HG03045 (cell line): ENCODE results near the gene POGZ.
"Not testable (repeated sequence)": the region's sequence is repeated elsewhere in the genome, so short reads cannot be mapped to it uniquely, and the experiment has no call there.

Source experiments
- ATAC-seq: cut with Tn5 transposase; IDR thresholded peaks from one replicate; pipeline ENCODE4 v1.9.1; 2021; ENCODE audit warnings: mild to moderate bottlenecking, moderate library complexity; ENCODE audit not compliant: unreplicated experiment

The POGZ gene

DNA sequence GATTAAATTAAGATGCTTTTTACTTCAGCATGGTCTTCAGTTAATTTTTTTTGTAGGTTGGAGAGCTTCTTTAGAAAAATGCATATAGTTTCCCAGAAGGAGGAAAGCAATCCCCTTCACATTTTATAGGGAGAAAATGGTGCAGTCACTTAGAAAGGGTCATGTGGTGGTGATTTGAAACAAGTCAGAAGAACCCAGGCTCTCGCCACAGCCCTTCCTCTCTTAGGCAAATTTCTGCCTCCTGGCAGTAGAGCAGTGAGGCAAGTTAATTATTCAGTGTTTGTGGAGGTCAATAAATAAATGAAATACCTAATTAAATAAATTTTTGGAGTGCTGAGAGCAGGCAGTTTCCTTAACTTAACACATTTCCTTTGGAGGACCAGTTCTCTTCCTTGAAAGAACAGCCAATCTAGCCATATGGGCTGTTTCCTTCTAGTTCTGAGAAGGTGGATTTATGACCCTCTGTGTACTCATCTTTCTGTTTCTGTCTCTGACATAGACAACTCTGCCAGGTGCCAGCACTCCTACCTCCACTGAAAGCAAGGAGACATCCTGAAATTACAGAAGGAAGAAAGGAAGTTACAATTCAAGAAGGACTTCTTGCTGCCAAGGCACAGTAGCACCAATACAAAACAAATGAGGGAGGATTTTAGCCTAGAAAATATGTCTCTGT is 19.0 kb upstream of the POGZ start:
- ATAC-seq: no peak

DNA sequence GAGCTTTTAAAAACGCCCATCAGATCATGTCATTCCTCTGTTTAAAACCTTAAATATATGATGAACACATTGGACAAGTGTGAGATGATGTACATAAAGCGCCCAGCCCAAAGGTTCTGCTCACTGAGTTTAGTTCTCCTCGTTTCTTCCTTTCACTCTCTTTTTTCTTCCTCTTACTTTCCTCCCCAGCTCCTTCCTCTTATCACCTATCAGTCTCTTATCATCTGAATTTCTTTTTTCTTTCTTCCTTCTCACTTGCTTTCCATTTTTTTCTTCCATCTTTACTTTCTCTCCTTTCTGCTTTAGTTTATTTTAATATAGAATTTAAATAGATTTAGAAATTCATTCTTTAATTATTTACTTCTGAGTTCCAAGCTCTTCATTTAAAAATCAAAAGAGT is 17.8 kb upstream of the POGZ start:
- no peak for ATAC-seq

DNA sequence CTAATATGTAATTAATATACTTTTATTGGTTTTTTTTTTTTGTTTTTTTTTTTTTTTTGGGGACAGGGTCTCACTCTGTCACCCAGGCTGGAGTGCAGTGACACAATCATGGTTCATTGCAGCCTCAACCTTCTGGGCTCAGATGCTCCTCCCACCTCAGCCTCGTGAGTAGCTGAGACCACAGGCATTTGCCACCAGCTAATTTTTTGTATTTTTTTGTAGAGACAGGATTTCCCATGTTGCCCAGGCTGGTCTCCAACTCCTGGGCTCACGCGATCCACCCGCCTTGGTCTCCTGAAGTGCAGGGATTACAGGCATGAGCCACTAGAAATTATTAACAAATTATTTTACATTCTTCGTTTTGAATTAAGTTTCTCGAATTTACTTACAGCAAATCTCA is 16.8 kb upstream of the POGZ start:
- ATAC-seq: no peak

DNA sequence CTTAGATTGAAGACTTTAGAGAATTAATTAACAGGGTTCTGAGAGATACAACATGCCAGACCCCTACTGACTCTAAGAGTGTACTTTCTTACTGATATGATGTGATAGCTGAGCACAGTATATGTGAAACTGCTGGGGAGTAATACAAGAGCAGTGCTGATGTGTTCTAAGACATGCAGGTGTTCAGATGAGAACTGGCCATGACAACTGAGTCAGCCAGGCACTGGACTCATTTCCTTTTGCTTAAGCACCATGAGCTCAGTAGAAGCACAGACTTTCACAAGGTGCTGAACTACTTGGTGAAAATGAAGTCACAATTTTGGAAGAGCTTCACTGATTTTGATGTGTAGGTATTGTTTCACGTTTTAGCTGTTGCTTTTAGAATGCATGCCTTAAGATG is 15.9 kb upstream of the POGZ start:
- peak; percentile 56 for ATAC-seq

DNA sequence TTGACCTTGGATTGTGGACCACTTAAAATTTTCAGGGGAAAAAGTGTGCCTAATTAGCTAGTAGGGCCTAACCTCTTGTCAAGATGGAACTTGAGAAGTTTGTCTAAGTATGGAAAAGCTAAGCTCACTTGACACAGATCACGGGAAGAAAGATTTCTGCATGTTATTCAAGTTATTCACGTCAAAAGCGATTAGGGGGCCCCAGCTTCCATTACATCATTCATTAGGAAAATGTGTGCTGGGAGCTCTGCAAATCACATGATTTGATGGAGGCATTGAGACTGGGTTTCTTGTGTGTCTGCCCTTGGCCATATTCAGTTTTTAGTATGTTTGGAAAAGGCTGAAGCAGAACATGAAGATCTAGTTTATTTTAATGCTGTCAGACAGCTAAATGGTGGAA is 15.5 kb upstream of the POGZ start:
- ATAC-seq: no peak

DNA sequence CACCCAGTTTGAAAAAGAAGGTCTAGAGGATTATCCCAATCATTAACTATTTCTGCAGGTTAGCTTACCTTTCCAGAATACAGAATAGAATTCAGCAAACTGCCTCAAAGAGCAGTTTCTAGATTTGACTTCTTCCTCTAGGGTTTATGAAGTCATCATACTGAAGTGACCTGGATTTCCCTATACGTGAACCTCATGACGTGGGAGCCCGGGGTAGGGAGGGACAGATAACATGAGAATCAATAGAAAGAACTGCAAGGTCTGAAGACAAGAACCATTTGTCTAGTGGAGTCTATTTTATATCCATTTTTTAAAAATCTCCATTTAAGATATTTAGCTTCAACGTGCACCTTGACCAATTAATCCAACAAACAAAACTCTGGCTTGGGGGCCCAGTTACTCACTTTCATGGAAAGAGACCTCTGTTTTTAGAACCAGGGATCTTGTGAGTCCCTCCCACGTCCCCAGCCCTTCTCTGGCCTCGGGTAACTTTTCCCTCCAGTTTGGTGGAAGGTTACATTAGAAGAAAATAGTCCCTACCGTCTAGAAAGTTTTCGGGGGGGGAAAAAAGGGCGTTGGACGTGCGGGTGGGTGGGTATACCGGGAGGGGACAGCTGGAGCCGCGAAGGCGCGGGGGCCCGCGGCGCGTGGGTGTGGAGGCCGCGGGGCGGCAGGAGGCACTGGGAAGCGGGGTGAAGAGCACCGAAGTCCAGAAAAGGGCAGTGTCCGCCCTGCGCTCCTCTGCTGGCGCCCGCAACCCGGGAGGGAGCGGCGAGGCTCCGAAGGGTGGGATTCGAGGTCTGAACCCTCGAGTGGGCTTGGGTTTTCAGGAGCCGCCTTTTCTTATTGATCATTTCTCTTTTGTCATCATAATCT is 13.8 kb upstream of the POGZ start:
- ATAC-seq: no peak

DNA sequence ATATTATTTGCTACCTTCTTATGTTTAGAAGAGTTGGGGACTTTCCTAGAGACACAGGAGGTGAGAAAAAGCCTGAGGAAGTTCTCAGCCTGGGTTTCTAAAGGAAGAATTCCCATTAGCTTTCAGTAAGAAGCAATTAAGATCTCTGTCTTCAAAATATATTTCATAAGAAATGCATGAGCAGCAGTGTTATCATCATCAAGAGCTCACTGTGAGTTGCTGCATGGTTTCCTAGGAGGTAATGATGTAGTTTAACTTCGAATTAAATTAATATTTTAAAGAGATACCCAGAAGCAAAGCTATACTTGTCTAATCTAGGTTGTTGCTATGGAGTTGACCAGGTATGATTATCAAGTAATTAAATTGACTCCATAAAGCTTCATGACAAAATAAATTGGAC is 5.7 kb upstream of the POGZ start:
- no peak for ATAC-seq

DNA sequence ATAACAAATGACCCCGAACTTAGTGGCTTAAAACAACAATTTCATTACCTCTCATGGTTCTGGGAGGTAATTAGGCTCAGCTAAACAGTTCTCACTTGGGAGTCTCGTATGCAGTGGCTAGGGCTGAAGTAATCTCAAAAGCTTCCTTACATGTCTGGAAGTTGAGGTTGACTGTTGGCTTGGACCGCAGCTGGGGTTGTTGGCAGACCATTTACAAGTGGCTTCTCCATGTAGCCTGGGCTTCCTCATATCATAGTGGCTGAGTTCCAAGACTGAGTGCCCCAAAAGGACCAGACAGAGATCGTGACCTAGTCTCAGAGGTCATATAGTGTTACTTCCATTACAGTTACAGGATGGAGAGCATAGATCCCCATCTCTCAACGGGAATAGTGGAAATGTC is 2.4 kb upstream of the POGZ start:
- ATAC-seq: no peak

DNA sequence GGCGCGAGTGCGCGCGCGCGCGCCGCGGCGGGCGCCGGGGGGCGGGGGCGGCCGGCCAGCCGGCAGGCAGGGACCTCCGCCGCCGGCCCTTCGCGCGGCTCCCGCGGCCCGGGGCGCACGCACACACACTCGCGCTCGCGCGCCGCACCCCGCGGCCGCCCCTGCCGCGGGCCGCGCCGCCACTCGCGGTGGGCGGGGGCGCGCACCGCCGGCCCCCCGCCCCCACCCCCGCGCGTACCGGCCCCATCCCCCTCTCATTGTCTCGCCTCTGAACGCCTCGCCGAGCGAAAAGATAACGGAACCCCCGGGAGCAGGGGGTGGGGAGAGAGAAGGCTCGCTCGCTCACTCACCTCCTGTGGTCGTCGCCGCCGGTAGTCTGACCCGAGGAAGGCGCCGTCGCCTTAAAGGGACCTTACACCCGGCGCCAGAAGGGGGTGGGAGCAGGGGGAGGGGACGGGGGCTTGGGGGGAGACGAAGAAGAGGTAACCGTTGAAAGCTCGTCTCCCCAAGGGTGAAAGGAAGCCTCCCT is 428 bp downstream of the POGZ start:
- peak; percentile 33 for ATAC-seq

DNA sequence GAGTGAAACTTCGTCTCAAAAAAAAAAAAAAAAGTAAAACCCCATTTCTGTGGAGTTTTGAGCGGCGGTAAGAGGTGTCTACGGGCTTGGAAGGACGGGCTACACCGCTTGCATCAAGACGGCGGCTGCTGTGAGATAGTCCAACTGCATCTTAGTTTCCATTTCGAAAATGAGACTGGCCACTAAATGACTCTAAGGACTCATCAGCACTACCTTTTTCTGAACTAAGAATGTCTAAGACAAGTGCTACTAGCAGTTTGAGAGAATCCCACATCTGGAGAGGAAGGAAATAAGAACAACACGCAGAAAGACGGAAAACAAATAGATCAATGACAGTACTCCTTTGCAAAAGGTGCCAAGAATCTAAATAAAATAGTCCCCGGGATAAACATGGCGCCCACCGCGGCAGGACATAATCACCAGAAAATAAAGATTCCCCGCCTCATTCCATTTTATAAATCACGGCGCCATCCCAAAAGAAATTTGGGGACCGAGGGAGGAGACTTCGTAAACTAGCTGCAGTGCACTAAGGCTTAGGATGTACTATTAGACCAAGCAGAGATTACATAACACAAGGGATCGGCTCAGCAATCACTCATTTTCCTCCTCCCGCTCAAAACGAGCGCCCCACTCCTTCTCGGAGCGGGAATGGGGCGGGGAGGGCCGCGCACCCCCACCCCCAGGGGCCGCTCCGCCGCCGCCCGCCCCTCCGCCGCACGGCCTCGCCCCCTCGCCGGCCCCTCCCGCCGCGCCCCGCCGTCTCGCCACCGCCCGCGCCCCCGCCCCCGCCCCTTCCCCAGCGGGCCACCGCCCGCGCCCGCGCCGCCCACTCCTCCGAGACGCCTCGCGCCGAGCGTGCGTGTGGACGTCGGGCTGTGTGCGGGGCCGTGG is 1.1 kb downstream of the POGZ start:
- peak; percentile 42 for ATAC-seq

DNA sequence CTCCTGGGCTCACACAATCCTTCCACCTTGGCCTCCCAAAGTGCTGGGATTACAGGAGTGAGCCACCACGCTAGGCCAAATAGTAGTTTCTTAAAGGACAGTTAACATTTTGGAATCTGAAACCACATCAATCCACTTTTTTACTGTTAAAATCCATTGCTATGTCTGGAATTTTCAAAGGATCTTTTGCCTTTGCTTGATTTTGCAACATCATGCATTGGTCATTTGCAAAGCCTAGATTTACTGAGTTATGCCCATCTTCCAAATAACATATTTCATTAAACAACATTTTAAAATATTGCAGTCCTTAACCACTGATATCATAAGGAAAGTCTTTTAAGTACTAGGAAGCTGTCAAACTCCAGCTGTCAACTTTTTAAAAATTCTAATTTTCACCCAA is 3.3 kb downstream of the POGZ start:
- no peak for ATAC-seq

DNA sequence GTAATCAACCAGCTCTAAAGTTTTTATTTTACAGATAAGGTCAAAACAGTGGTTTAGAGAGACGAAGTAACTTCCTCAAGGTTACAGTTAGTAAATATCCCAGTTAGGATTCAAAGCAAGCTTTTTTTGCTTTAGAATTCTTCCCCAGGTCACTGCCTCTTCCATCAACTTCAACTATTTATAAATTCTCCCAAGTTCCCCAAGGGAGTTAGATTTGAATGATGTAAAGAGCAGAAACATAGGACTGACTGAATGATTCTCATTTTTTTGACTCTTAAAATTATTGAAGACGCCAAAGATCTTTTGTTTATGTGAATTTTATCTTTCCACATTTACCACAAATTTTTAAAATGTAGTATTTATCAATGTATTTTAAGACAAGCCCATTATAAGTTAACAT is 4.1 kb downstream of the POGZ start:
- ATAC-seq: no peak

DNA sequence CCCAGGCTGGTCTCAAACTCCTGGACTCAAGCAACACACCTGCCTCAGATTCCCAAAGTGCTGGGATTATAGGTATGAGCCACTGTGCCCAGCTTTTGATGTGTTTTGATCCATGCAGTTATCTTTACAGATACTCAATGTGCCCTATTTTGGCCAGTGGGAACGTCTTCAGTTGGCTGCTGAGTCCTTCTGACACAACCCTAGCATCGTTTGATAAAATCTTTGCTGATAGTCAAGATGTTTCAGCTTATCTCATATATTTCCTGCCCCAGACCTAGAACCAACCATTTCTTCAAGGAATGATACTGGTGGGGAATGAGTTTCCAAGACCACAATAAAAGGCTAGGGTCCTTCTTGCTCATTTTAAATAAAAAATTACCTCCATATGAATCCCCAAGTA is 11.6 kb downstream of the POGZ start:
- ATAC-seq: no peak

DNA sequence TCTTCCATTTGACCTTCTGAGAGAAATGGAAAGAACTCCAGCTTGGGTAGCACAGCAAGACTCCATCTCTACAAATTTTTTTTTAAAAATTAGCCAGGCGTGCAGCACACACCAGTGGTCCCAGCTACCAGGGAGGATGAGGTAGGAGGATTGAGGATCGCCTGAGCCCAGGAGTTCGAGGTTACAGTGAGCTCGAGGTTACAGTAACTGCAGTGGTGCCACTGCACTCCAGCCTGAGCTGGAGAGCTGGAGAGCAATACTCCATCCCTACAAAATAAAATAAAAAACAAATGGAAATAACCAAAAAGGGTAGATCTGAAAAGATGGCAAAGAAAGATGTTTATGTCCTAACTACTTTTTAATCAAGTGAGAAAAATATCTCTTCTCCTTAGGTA is 14.5 kb downstream of the POGZ start:
- ATAC-seq: no peak

DNA sequence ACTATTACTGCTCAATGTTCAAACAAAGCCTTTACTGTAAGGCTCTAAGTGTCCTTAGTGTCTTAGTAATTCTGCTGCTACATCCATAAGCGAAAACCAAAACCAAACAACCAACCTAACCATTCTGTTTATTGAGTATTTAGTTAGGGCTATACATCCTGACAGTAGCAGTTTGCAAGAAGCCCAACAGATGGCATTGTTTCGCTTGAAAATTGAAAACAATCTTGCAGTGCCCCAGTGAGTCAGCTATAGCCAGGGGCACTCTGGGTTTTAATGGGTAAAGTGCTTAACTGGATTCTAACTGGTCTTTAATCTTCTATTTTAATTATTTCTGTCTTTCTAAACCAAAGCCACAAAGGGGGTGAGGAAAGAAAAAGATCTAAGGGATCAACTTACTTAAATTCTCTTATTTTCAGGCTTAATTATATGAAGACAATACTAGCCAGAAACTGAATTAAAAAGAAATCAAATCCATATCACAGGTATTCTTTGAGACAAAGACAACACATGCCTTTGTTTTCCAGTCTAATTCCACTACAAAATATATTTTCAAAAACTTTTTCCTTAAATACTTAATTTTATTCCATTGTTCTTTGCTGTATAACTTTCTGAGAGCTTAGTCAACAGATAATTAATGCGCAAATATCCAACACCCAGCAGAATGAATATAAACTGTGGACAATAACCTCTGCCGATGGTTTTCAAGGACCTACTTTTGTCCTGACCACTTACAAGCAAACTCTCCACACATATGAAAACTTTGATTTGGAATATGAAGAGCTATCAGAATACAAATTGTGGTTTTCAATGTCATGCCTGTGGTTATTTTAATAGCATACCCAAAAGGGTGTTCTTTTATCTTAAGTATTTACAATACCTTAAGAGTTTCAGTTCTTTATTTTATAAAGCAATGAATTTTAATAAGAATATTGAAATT is 15.2 kb downstream of the POGZ start:
- no peak for ATAC-seq

DNA sequence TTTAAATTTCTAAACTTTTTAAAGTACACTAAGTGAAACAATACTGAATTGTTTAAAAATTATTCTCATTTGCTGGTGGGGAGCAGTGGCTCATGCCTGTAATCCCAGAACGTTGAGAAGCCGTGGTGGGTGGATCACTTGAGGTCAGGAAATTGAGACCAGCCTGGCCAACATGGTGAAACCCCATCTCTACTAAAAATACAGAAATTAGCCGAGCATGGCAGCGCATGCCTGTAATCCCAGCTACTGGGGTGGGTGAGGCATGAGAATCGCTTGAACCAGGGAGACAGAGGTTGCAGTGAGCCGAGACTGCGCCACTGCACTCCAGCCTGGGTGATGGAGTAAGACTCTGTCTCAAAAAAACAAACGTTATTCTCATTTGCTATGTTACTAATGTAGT is 21.9 kb downstream of the POGZ start:
- not testable (repeated sequence) for ATAC-seq

DNA sequence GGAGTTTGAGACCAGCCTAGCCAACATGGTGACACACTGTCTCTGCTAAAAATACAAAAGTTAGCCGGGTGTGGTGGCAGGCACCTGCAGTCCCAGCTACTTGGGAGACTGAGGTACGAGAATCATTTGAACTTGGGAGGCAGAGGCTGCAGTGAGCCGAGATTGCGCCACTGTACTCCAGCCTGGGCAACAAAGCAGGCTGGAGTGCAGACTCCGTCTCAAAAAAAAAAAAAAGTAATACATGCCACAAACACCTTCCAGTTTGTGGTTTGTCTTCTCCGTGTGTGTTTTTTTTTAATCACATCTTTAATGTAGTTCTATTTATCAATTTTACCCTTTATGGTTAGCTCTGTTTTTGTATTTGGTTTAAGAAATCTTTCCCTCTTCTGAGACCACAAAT is 22.3 kb downstream of the POGZ start:
- no peak for ATAC-seq

DNA sequence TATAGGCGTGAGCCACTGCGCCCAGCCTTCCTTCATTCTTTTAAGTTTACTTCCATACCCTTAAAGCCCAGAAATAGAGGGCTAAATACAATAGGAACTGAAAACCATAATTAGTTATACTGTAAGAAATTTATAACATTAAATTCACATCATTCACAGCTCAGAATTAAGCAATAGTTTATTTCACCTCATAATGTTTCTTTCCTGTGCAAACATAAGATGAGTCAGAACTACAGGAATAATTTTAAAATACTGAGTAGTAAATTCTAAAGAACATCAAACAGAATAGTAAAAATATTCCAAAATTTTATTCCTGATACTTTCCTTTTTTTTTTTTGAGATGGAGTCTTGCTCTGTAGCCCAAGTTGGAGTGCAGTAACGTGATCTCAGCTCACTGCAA is 24.1 kb downstream of the POGZ start:
- no peak for ATAC-seq

DNA sequence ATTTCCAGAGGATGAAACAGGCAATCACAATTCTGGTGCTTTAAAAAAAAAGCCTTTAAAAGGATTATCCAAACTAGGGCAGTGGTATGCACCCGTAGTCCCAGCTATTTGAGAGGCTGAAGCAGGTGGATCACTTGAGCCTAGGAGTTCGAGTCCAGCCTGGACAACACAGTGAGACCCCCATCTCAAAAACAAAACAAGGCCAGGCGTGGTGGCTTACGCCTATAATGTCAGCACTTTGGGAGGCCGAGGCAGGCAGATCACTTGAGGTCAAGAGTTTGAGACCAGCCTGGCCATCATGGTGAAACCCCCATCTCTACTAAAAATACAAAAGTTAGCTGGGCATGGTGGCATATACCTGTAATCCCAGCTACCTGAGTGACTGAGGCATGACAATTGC is 25.5 kb downstream of the POGZ start:
- ATAC-seq: not testable (repeated sequence)

DNA sequence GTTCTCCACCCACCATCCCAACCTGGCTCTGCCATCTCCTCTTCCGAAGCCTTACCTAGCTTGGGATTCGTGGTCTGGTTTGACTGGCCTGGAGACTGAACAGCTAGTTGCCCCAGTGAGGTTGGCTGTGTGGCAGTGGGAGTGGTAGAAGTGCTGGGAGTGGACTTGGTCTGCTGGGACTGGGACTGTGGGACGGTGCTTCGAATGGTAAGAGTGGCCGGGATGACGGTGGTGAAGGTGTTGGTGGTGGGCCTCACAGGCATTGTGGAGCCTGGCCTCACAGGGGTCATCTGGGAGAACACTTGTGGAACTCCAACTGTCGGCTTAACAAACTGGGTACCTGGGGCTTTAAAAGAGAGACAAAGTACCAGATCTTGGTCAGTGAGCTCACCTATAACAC is 31.2 kb downstream of the POGZ start:
- no peak for ATAC-seq
